Measurements from ENCODE around the gene CDH23. TPM values are rescaled to one million over a fixed set of nuclear protein-coding genes. Genes with fewer than 3 reads are reported as not detected.

CDH23 gene
- total and polyA plus RNA-seq, 4 experiments from 2014 or later: 1.8 to 5.4 (median 3.6) TPM

GRCh38 chr10:71604324-71605018, 207.8 kb downstream of the CDH23 start:
- DNase-seq: no peak
- H3K4me3 ChIP-seq (ENCODE audit: low read length in 2 of 2): no peak overlapping the region
- no peaks in the 10 kb centered on the region for H3K9me3 ChIP-seq (ENCODE audit: control insufficient read depth in 1 of 2, low read length in 2 of 2)
- H3K36me3 Mint-ChIP-seq: no peaks in the 10 kb centered on the region
- H3K27me3 ChIP-seq (ENCODE audit: insufficient read depth, low read length): no peaks in the 10 kb centered on the region
- H3K9me3 Mint-ChIP-seq: no peaks in the 10 kb centered on the region
- H3K27me3 Mint-ChIP-seq: peaks cover 0 to 3% of the 10 kb centered on the region in 2 donors
- H3K27ac Mint-ChIP-seq: peak overlapping the region in 1 of 7 donors; percentile 75
- H3K36me3 ChIP-seq (ENCODE audit: insufficient read depth, low read length): no peaks in the 10 kb centered on the region
- H3K27ac ChIP-seq (ENCODE audit: low read depth, low read length): no peak overlapping the region
- POLR2A ChIA-PET (ENCODE audit: partially characterized antibody): no interaction called here
- H3K4me3 Mint-ChIP-seq: no peak overlapping the region
- no peaks in the 10 kb centered on the region for H3K4me1 ChIP-seq (ENCODE audit: insufficient read depth, low read length)
- peaks cover 0 to 3% (median 0%) of the 10 kb centered on the region in 4 donors for H3K4me1 Mint-ChIP-seq
- intact Hi-C loops (cut with micrococcal nuclease): no loop called here
- CTCF ChIA-PET (ENCODE audit: partially characterized antibody): no interaction called here

DNA sequence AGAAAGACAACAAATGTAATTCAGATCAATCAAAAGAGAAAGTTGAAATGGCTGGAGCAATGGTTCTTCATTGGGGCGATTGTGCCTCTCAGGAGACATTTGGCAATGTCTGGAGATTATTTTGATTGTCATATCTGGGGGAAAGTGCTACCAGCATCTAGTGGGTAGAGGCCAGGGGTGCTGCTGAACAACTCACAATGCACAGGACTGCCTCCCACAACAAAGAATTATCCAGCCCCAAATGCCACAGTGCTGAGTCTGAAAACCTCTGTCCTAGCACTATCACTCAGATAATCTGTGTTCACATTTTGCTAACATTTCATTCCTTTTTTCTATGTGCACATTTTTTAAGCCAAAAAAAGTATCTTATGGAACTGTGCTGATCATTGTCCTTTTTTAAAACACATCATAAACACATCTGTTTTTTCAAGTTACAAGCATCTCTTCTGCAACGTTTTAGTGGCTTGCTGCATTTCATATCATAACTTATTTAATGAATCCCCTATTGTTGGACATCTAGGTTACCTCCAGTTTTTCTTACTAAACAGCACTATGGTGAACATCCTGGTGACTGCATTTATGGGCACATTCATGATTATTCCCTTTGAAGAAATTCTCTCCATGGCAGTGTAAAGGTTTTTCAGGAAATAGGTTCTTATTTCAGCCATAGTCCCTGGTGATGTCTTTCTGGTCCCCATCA, 208.7 kb downstream of the CDH23 start:
- DNase-seq: no peak
- Mint-ChIP-seq H3K9me3 (no peaks in the 10 kb centered on the region), H3K27me3 (peaks cover 0 to 3% of the 10 kb centered on the region in 2 donors), H3K36me3 (no peaks in the 10 kb centered on the region), H3K27ac (no peak overlapping the region), H3K4me3 (no peak overlapping the region), H3K4me1 (peaks cover 0 to 4% (median 0%) of the 10 kb centered on the region in 4 donors)
- CTCF ChIA-PET (ENCODE audit: partially characterized antibody): no interaction called here
- intact Hi-C loops (cut with micrococcal nuclease): no loop called here
- POLR2A ChIA-PET (ENCODE audit: partially characterized antibody): no interaction called here
- Histone ChIP-seq H3K9me3 (ENCODE audit: control insufficient read depth in 1 of 2, low read length in 2 of 2) (no peaks in the 10 kb centered on the region), H3K4me3 (ENCODE audit: low read length in 2 of 2) (no peak overlapping the region), H3K4me1 (ENCODE audit: insufficient read depth, low read length) (no peaks in the 10 kb centered on the region), H3K36me3 (ENCODE audit: insufficient read depth, low read length) (no peaks in the 10 kb centered on the region), H3K27ac (ENCODE audit: low read depth, low read length) (no peak overlapping the region), H3K27me3 (ENCODE audit: insufficient read depth, low read length) (no peaks in the 10 kb centered on the region)

GRCh38 chr10:71606257-71607081, 209.7 kb downstream of the CDH23 start:
- H3K27ac ChIP-seq (ENCODE audit: low read depth, low read length): no peak overlapping the region
- Mint-ChIP-seq H3K27me3 (peaks cover 0 to 3% of the 10 kb centered on the region in 2 donors), H3K4me3 (no peak overlapping the region), H3K36me3 (no peaks in the 10 kb centered on the region), H3K4me1 (peaks cover 0 to 4% (median 0%) of the 10 kb centered on the region in 4 donors), H3K9me3 (no peaks in the 10 kb centered on the region), H3K27ac (peak overlapping the region in 1 of 7 donors; percentile 73)
- CTCF ChIA-PET (ENCODE audit: partially characterized antibody): interaction anchor here (1.3 to 1.7 kb wide), 2 partner anchors 36 to 291 kb away, joined by 3 to 6 read pairs; no protein-coding TSS in a partner anchor
- intact Hi-C loops (cut with micrococcal nuclease): no loop called here
- H3K36me3 ChIP-seq (ENCODE audit: insufficient read depth, low read length): no peaks in the 10 kb centered on the region
- no peaks in the 10 kb centered on the region for H3K9me3 ChIP-seq (ENCODE audit: control insufficient read depth in 1 of 2, low read length in 2 of 2)
- no peak overlapping the region for H3K4me3 ChIP-seq (ENCODE audit: low read length in 2 of 2)
- DNase-seq: no peak
- no peaks in the 10 kb centered on the region for H3K4me1 ChIP-seq (ENCODE audit: insufficient read depth, low read length)
- POLR2A ChIA-PET (ENCODE audit: partially characterized antibody): no interaction called here
- H3K27me3 ChIP-seq (ENCODE audit: insufficient read depth, low read length): no peaks in the 10 kb centered on the region

- no peak overlapping the region for H3K4me3 ChIP-seq (ENCODE audit: low read length in 2 of 2)
- no peaks in the 10 kb centered on the region for H3K36me3 Mint-ChIP-seq
- no peaks in the 10 kb centered on the region for H3K36me3 ChIP-seq (ENCODE audit: insufficient read depth, low read length)
- no peaks in the 10 kb centered on the region for H3K4me1 ChIP-seq (ENCODE audit: insufficient read depth, low read length)
- intact Hi-C loops (cut with micrococcal nuclease): no loop called here
- peaks cover 1 to 7% of the 10 kb centered on the region in 2 donors for H3K27me3 Mint-ChIP-seq
- H3K27me3 ChIP-seq (ENCODE audit: insufficient read depth, low read length): no peaks in the 10 kb centered on the region
- H3K9me3 ChIP-seq (ENCODE audit: control insufficient read depth in 1 of 2, low read length in 2 of 2): no peaks in the 10 kb centered on the region
- H3K9me3 Mint-ChIP-seq: no peaks in the 10 kb centered on the region
- no peak overlapping the region for H3K27ac ChIP-seq (ENCODE audit: low read depth, low read length)
- H3K27ac Mint-ChIP-seq: no peak overlapping the region
- peaks cover 0 to 4% (median 0%) of the 10 kb centered on the region in 4 donors for H3K4me1 Mint-ChIP-seq
- ChIA-PET POLR2A (ENCODE audit: partially characterized antibody) (no interaction called here), CTCF (ENCODE audit: partially characterized antibody) (interaction anchor here (1.3 to 1.7 kb wide), 2 partner anchors 37 to 292 kb away, joined by 3 to 6 read pairs; no protein-coding TSS in a partner anchor)
- DNase-seq: no peak
- no peak overlapping the region for H3K4me3 Mint-ChIP-seq
Measured at GRCh38 chr10:71607082-71607443, 210.3 kb downstream of the CDH23 start.

GRCh38 chr10:71608819-71609768, 212.4 kb downstream of the CDH23 start:
- no peaks in the 10 kb centered on the region for H3K27me3 ChIP-seq (ENCODE audit: insufficient read depth, low read length)
- no peaks in the 10 kb centered on the region for H3K36me3 Mint-ChIP-seq
- no peaks in the 10 kb centered on the region for H3K9me3 ChIP-seq (ENCODE audit: control insufficient read depth in 1 of 2, low read length in 2 of 2)
- ChIA-PET CTCF (ENCODE audit: partially characterized antibody) (interaction anchor here (0.5 to 2.3 kb wide), 19 partner anchors 9 to 308 kb away, joined by 3 to 9 read pairs (median 3); partner anchors contain the start of gene SLC29A3), POLR2A (ENCODE audit: partially characterized antibody) (no interaction called here)
- H3K27ac Mint-ChIP-seq: no peak overlapping the region
- peak; percentile 28 to 48 (median 40) for DNase-seq
- no peak overlapping the region for H3K27ac ChIP-seq (ENCODE audit: low read depth, low read length)
- no peak overlapping the region for H3K4me3 ChIP-seq (ENCODE audit: low read length in 2 of 2)
- H3K4me3 Mint-ChIP-seq: no peak overlapping the region
- intact Hi-C loops (cut with micrococcal nuclease): loop anchor here (1.0 kb wide), 1 partner anchor 295 kb away; no protein-coding TSS in a partner anchor
- peaks cover 3 to 9% of the 10 kb centered on the region in 2 donors for H3K27me3 Mint-ChIP-seq
- H3K4me1 ChIP-seq (ENCODE audit: insufficient read depth, low read length): no peaks in the 10 kb centered on the region
- H3K4me1 Mint-ChIP-seq: peaks cover 0 to 4% (median 0%) of the 10 kb centered on the region in 4 donors
- no peaks in the 10 kb centered on the region for H3K36me3 ChIP-seq (ENCODE audit: insufficient read depth, low read length)
- H3K9me3 Mint-ChIP-seq: no peaks in the 10 kb centered on the region

DNA sequence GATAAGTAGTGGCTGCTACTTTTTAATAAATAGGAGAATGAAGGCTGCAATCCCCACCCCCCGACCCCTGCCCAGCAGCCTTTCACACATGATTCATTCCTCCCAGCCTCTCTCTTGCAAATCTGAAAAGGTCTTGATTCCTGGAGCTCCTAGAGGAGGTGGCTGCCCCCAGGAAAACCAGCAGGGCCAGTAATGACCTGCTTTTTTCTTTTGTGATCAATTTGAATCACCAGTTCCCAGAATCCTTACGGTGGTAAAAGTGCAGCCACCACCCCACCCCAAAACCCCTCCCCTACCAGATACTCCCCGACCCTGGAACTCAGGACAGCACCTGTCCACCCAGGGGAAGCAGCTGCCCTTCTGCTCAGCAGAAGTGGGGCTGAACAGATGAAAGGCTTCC, 213.9 kb downstream of the CDH23 start:
- Mint-ChIP-seq H3K4me1 (peaks cover 0 to 4% (median 0%) of the 10 kb centered on the region in 4 donors), H3K9me3 (no peaks in the 10 kb centered on the region), H3K27me3 (peaks cover 3 to 9% of the 10 kb centered on the region in 2 donors), H3K4me3 (no peak overlapping the region), H3K27ac (no peak overlapping the region), H3K36me3 (no peaks in the 10 kb centered on the region)
- Histone ChIP-seq H3K4me1 (ENCODE audit: insufficient read depth, low read length) (no peaks in the 10 kb centered on the region), H3K36me3 (ENCODE audit: insufficient read depth, low read length) (no peaks in the 10 kb centered on the region), H3K27me3 (ENCODE audit: insufficient read depth, low read length) (no peaks in the 10 kb centered on the region), H3K4me3 (ENCODE audit: low read length in 2 of 2) (no peak overlapping the region), H3K27ac (ENCODE audit: low read depth, low read length) (no peak overlapping the region), H3K9me3 (ENCODE audit: control insufficient read depth in 1 of 2, low read length in 2 of 2) (no peaks in the 10 kb centered on the region)
- intact Hi-C loops (cut with micrococcal nuclease): no loop called here
- CTCF ChIA-PET (ENCODE audit: partially characterized antibody): interaction anchor here (1.0 to 2.3 kb wide), 4 partner anchors 41 to 295 kb away, joined by 3 to 9 read pairs (median 4); no protein-coding TSS in a partner anchor
- POLR2A ChIA-PET (ENCODE audit: partially characterized antibody): no interaction called here
- DNase-seq: no peak

All from CD4-positive, alpha-beta memory T cell (primary cell).